Sciatic nerve (tissue), 2 donors: ENCODE measurements around the gene INPP5A. TPM values are rescaled to one million over a fixed set of nuclear protein-coding genes. Genes with fewer than 3 reads are reported as not detected.
"Not testable (repeated sequence)": the region's sequence is repeated elsewhere in the genome, so short reads cannot be mapped to it uniquely, and the experiment has no call there.

Experiments
- ATAC-seq: fragments of 200-7000 bp; cut with Tn5 transposase; one replicate; pipeline ENCODE4 v1.9.1; 2020; ENCODE audit warnings: mild to moderate bottlenecking, moderate library complexity
- DNase-seq: peaks from one replicate; pipeline ENCODE4 v3.0.0-alpha.2; 2020; ENCODE audit warnings: low spot score
- intact Hi-C: fragments of 100-400 bp; cut with DNase I; formaldehyde crosslinking; loops from one replicate; pipeline ENCODE4 v1.14.2; 2022
- total RNA-seq: library from RNA; stranded (reverse); fragmentation: NEBNext Ultra II Directional; extraction: Animal tissue kit (Norgen Biotek cat#: 25700); gene quantifications from one replicate; pipeline ENCODE4 v1.2.1, GENCODE V29; 2021
- donor health status: DM: no; HTN: no; CAD: no.
- donor health status: DM: no; HTN: no; CAD: no.

The INPP5A gene
- total RNA-seq, 1 donor from 2014 or later = 54.3 TPM

DNA sequence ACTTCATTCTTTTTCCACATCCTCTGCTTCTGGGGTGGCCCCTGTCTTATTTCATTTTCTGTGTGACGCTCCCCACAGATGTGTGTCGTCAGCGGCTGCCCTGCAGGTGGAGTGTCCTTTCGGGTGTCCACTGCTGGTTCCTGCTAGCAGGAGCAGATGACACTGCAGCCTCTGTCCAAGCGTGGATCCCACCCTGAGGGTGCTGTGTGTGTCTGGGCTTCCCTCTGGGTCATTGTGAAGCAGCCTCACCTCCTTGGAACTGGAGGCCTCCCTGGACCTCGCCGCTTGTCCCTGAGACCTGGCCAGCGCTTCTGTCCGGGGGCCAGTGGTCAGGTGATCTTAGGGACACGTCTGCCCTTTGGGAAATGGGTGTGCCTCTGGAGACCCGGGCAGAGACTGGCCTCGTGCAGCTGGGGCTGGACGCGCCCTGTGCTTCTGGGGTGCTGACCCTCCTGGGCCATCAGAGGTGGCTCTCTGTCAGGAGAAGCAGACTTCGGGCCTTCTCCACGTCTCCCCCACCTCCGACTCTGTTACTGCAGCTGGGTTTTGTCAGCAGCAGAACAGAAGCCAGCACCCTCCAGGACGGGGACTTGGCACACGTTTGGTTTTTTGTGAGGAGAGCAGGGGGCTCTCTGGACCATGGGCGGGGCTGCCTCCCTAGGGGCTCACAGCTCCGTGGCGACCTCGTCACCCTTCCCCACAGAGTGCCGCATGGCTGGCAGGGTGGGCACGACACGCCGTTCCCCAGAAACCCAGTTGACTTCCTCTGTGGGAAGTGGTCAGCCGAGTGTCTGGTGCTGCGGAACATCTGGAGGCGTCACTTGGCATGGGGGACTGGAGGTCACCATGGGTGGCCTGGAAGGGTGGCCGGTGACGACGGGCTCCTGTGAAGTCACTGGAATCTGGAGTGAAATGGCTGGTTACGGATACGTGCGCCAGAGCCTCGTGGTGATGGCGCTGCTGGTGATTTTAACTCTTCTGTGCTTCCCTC lies 48.4 kb downstream of the INPP5A start:
- peak; percentile 65 for ATAC-seq
- intact Hi-C loops = no loop called here
- DNase-seq = peak; percentile 62

DNA sequence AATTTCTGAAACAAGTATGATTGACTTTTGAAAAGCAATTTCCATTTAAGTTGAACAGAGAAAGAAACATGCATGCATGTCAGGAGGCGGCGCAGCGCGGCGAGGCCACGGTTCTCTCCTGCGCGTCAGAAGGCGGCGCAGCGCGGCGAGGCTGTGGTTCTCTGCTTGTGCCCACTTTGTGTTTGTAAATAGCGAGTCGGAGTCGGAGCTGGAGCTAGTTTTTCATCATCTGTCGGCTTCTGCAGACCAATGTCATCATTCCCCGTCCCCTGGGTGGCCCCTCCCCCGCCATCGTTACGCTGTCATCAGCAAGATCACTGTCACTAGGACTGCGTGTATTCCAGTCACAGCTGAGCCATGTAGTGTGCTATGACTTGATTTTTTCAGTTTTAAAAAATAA lies 49.2 kb downstream of the INPP5A start:
- intact Hi-C loops = no loop called here
- ATAC-seq = no peak
- DNase-seq = peak; percentile 58

DNA sequence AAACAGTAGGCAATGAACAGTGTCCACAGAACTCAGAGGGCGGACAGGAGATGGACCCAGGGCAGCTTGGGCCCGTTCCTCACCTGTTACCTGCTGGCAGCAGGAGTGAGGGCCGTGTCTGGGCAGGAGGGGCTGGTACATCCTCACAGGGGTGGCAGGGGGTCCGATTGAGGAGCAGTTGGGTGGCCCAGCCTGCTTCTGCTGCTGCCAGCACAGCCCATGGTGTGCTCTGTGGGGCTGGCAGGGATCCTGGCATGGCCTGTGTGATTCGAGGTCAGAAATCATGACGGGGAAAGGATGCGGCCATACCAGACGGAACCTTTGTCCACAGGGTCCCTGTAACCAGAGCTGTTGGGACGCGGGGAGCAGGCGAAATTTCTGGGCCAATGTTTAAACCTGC lies 49.6 kb downstream of the INPP5A start:
- no peak for ATAC-seq
- intact Hi-C loops = no loop called here
- no peak for DNase-seq

DNA sequence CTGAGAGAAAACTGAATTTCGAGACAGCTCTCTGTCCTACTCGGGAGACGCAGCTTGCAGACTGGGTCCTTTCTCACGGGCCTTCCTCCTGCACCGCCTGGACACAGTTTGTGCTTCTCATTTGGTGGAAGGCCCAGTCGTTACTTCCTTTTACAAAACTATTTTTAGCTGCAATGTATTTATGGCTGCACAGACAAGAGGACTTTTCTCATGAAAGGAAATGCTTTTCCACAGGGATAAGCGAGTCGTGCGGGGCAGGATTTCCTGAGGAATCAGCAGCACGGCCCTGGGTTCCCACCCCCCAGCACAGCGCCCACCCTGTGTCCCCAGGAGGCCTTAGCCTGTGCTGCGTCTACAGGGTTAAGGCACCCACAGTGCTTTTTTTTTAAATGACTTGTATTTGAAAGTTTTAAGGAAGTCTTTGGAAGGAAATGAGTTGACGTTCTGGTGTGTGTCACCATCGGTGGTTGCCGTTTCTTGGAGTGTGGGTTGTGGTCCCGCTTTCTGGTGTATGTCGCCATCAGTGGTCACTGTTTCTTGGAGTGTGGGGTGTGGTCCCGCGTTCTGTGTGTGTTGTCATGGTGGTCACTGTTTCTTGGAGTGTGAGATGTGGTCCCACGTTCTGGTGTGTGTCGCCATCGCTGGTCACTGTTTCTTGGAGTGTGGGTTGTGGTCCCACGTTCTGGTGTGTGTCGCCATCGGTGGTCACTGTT lies 50.9 kb downstream of the INPP5A start:
- intact Hi-C loops = no loop called here
- peak; percentile 49 for ATAC-seq
- peak; percentile 58 for DNase-seq

DNA sequence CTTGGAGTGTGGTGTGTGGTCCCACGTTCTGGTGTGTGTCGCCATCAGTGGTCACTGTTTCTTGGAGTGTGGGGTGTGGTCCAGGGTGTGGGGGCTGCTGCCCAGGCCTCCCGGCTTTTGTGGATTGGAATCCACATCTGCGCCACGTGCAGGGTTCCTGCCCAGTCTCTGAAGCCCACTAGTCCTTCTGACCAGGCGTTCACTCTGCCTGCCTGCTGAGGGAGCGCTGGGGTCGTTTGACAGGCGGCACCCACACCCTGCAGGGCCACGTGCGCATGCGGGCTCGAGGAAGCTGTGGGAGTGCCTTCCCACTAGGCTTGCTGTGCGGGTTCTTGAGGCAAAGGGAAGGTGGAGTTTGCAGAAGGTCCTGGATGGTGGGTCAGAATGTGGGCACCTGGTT lies 51.4 kb downstream of the INPP5A start:
- ATAC-seq (no peak), DNase-seq (no peak)
- intact Hi-C loops = no loop called here

DNA sequence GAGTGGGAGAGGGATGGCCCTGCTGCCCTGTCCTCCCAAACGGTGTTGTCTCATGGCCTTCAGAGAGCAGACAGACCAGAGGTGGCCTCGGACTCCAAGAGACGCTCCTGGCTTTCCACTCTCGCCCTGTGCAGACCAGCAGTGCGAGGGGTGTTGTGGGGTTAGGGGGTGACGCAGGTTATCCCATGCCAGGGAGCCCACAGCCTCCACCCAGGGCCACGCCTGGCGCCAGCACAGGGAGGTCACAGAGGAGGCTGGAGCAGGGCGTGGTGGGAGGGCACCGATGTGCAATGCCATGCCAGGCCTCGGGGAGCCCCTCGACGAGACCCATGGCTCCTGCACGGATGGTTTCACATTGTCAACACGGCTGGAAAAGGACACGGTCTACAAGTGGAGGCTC lies 52.1 kb downstream of the INPP5A start:
- intact Hi-C loops = no loop called here
- DNase-seq = no peak
- no peak for ATAC-seq

DNA sequence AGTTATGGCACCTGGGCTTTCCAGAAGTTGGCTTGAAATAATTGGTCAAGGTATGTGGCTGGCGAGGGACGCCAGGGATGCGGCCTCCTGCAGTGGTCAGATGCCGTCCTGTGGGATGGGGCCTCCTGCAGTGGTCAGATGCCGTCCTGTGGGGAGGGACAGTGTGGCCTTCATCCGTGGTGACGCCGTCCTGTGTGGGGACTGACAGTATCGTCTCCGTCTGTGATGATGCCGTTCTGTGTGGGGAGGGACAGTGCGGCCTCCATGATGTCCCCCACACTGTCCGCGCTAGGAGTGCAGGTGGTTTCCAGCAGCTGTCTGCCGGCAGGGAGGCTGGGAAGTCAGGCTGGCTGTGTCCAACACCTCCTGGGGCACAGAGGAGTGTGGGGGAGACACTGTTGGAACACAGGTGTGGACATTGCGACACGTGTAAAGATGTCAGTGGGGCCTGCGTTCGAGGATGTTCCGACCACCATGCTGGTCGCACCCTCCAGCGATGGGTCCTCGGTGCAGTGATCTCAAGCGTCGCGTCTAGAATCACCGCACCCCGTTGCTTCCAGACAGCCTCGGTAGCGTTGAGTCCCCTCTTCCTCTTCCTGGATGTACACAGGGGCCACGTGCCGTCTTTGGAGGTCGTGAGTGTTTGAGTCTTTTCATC lies 52.6 kb downstream of the INPP5A start:
- no peak for ATAC-seq
- DNase-seq = no peak
- intact Hi-C loops = no loop called here

DNA sequence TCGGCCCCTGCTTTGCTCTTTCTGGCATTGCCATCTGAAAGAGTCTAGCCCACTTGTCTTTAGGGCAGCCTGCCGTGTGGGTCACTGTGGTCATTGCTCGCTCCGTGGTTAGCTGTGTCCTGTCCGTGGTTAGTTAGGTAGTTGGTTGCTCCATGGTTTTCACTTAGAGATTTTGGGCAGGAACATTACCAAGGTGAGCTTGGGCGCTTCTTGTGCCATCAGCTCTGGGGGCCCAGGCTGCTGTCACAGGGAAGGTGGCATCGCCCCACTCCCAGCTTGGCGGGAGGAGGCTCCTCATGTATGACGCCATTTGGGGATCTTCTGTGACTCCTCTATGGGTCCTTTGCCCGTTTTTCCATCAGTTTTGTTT lies 53.1 kb downstream of the INPP5A start:
- no peak for ATAC-seq
- intact Hi-C loops = no loop called here
- no peak for DNase-seq

DNA sequence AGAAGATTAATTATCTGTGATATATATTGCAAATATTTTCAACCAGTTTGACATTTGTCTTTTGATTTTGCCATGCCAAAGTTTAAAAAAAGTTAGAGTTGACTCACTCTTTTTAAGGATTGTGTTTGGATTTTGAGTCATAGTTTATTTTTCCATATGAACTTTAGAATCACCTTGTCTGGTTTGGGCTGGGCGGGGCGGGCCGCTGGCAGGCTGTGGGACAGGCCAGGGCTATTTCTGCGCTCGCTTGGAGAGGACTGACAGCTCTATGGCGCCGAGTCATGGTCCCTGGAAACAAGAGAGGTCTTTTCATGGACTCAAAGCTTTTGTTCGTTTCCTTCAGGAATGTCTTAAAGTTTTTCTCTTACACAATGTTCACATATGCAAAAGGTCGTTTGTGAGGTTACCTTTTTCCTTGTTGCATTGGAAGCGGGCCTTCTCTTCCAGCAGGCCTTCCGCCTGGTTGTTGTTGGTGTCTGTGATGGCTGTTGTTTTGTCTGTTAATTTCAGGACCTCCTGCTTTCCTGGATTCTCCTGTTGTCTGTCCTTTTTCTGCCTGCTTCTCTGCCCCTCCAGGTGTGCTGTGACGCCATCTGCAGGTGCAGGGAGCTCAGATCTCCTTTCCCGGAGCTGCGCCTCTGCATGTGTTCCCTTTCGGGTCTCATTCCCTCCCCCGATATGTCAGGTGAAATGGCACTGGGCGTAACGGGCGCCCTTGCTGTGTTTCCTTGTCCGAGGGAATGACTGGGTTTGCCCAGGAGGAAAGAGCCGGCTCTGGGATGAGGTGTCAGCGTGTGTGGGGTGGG lies 53.8 kb downstream of the INPP5A start:
- DNase-seq (peak; percentile 53), ATAC-seq (no peak)
- intact Hi-C loops = no loop called here

DNA sequence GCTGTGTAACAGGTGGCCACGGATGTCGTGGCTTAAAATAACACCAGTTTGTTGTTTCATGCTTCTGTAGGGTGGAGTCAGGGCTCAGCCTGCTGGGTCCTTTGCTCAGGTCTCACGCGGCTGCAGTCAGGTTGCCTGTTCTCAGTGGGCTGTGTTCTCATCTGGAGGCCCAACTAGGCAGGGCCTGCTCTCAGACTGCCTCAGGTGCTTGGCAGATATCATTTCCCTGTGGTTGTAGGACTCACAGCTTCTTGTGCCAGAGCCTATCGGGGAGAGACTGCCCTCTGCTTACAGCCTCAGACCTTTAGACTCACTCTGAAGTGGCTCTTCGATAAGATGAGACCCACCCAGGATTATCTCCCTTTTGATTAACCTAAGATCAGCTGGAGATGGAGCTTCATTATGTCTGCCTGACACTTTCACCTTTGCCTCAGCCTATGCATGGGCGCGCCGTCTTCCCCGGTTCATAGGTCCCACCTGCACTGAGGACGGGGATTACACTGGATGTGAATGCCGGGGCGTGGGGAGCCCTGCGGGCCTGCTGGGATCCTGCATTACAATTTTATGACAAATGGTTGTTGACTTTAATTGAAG lies 55.3 kb downstream of the INPP5A start:
- no peak for DNase-seq
- no peak for ATAC-seq
- intact Hi-C loops = no loop called here

DNA sequence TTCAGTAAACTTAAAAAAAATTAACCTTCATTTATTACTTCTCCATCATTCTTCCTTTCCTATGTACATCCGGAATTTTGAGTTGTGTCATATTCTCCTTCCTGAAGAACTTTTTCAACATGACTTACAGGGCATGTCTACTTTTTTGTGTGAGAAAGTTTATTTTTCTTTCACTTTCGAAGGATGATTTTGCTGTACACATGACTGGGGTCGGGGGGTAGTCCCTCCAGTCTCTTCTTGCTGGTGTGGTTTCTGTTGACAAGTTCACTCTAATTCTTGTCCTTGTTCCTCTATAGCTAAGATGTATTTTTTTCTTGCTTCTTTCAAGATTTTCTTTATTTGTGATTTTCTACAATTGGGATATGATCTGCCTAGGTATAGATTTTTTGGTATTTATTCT lies 55.8 kb downstream of the INPP5A start:
- intact Hi-C loops = no loop called here

DNA sequence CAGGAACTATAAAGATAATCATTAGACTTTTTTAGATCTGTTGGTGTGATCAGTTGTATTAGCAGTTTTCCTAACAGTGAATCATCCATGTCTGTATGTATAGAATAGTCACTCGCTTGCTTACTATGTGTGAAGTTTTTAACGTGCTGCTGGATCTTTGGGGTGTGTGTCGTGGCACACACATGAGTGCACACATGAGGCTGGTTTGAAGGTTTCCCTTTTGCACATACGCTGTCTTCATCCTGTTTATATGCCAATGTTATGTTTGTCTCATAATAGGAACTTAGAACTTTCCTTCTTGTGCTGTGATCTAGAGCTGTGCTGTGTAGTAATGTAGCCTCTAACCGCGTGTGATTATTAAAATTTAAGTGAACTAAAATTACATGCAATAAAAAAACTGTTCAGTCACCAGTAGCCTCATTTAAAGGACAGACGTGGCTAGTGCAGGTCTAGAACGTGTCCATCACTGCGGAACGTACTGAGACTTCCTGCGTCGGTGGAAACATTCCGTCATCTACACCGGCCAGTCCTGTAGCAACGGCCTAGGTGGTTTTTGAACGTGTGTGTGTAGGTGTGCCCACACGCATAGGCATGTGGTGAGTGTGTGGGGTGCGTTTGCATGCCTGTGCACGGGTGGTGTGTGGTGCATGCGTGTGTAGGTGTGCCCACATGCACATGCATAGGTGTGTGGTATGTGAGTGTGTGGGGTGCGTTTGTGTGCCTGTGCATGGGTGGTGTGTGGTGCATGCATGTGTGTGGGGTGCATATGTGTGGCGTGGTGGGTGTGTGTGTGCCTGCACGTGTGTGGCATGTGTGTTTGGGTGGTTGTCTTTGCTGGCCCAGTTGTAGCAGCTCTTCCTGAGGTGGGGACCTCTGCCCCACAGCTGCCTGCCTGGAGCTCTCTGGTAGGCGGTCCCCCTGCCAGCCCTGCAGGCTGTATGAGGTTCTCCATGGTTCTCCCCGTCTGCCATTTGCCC lies 56.6 kb downstream of the INPP5A start:
- intact Hi-C loops = no loop called here
- ATAC-seq = no peak
- no peak for DNase-seq

More for the DNA sequence above, 55.8 kb downstream of the INPP5A start:
- DNase-seq (no peak), ATAC-seq (no peak)

DNA sequence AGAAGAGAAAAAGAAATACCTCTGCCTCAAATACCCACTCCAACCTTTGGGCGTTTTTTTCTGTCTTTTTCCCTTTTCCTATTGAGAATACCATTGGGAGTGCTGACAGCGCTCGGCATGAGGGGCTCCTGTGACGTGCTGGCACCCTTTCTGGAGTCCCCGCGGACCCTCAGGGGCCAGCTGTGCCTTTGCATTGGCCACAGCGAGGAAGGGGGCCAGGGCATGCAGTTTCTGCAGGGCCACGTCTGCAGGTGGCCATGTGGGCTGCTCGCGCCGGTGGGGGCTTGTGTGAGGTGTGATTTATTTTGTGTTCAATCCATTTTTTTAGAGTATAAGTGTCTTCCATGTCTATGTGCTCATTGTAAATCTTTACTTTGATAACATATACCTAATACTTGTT lies 57.4 kb downstream of the INPP5A start:
- DNase-seq = no peak
- intact Hi-C loops = no loop called here
- ATAC-seq = no peak

DNA sequence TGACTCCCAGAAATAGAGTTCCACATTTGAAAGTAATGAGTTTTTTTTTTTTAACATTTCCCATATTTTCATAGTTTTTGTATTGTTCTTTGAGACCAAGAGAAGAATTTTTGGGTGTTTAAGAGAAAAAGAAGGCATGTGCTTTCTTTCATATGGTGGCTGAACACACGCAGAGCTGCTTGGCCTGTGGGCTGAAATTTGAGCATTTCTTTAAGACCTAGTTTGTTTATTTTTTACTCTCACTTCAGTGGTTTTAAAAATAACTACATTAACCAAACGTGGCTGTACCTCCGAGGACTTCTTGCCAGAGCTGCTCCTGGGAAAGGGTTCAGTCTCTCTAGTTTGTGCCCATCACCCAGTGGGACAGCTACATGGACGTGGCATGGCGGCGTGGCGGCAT lies 58.3 kb downstream of the INPP5A start:
- ATAC-seq = no peak
- intact Hi-C loops = no loop called here
- no peak for DNase-seq

DNA sequence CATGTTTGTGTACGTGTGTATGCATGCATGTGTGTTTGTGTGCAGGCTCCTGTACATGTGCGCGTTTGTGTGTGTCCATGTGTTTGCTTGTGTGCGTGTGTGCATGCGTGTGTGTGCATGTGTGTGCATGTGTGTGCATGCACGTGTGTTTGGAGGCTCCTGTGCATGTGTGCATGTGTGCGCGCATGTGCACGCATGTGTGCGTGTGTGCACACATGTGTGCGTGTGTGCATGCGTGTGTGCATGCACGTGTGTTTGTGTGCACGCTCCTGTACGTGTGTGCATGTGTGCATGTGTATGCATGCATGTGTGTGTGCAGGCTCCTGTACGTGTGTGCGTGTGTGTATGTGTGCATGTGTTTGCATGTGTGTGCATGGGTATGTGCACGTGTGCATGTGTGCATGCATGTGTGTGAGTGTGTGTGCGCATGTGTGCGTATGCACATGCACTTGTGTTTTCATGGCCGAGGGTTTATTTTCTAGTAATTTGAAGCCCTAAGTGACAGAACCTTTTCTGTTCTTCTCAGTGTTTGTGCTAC lies 59.2 kb downstream of the INPP5A start:
- intact Hi-C loops = no loop called here

DNA sequence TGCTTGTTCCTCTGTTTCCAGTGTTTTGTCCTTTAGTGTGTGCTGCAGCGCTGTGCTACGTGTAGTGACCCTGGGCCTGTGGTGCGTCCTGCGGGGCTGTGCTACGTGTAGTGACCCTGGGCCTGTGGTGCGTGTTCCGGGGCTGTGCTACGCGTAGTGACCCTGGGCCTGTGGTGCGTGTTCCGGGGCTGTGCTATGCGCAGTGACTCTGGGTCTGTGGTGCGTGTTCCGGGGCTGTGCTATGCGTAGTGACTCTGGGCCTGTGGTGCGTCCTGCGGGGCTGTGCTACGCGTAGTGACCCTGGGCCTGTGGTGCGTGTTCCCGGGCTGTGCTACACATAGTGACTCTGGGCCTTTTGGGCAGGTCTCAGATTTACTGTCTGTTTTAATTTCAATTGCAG lies 60.1 kb downstream of the INPP5A start:
- no peak for DNase-seq
- ATAC-seq = no peak
- intact Hi-C loops = no loop called here

More for the DNA sequence above, 59.2 kb downstream of the INPP5A start:
- ATAC-seq (no peak), DNase-seq (no peak)

DNA sequence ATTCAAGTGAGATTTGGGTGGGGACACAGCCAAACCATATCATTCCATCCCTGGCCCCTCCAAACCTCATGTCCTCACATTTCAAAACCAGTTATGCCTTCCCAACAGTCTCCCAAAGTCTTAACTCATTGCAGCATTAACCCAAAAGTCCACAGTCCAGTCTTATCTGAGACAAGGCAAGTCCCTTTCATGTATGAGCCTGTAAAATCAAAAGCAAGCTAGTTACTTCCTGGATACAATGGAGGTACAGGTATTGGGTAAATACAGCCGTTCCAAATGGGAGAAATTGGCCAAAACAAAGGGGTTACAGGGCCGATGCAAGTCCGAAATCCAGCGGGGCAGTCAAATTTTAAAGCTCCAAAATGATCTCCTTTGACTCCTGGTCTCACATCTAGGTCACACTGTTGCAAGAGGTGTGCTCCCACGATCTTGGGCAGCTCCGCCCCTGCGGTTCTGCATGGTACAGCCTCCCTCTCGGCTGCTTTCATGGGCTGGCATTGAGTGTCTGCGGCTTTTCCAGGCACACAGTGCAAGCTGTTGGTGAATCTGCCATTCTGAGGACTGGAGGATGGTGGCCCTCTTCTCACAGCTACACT lies 61.5 kb downstream of the INPP5A start:
- DNase-seq, intact Hi-C loops: not testable (repeated sequence)

More for the DNA sequence above, 61.5 kb downstream of the INPP5A start:
- ATAC-seq = not testable (repeated sequence)
